Measurements from ENCODE around the gene PLCXD1. TPM values are rescaled to one million over a fixed set of nuclear protein-coding genes. Genes with fewer than 3 reads are reported as not detected.
"Not testable (repeated sequence)": the region's sequence is repeated elsewhere in the genome, so short reads cannot be mapped to it uniquely, and the experiment has no call there.

Gene PLCXD1
- total and polyA plus RNA-seq, 4 donors, result 13.4 to 41.5 (median 28.2) TPM

- Histone ChIP-seq H3K4me1 (ENCODE audit: control insufficient read depth in 5 of 5, insufficient read depth in 5 of 5, low read length in 5 of 5) (no peaks in the 10 kb centered on the region), H3K9ac (ENCODE audit: insufficient read depth in 1 of 2, low read length in 2 of 2) (no peak overlapping the region), H3K27me3 (ENCODE audit: control insufficient read depth in 3 of 3, insufficient read depth in 3 of 3, low read length in 2 of 3) (no peaks in the 10 kb centered on the region), H3K36me3 (ENCODE audit: control insufficient read depth in 4 of 4, insufficient read depth in 4 of 4, low read length in 4 of 4) (peaks cover 22 to 56% (median 34%) of the 10 kb centered on the region in 4 donors), H3K9me3 (ENCODE audit: control insufficient read depth in 4 of 4, insufficient read depth in 3 of 4, low read length in 3 of 4) (peaks cover 0 to 4% (median 0%) of the 10 kb centered on the region in 4 donors), H3K27ac (ENCODE audit: low read depth in 1 of 2, low read length in 1 of 2) (no peak overlapping the region), H3K4me3 (no peak overlapping the region)
- 92 to 100% methylated on average over 8 of the region's 8 CpGs for WGBS, 2 donors
- no peak for DNase-seq
- no peak for ATAC-seq (ENCODE audit: insufficient read depth, low FRiP score)
- TF ChIP-seq, protein P1, sequence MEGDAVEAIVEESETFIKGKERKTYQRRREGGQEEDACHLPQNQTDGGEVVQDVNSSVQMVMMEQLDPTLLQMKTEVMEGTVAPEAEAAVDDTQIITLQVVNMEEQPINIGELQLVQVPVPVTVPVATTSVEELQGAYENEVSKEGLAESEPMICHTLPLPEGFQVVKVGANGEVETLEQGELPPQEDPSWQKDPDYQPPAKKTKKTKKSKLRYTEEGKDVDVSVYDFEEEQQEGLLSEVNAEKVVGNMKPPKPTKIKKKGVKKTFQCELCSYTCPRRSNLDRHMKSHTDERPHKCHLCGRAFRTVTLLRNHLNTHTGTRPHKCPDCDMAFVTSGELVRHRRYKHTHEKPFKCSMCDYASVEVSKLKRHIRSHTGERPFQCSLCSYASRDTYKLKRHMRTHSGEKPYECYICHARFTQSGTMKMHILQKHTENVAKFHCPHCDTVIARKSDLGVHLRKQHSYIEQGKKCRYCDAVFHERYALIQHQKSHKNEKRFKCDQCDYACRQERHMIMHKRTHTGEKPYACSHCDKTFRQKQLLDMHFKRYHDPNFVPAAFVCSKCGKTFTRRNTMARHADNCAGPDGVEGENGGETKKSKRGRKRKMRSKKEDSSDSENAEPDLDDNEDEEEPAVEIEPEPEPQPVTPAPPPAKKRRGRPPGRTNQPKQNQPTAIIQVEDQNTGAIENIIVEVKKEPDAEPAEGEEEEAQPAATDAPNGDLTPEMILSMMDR (IDR thresholded peaks at IDR 0.05; ENCODE audit: control extremely low read depth, extremely low read depth), result no peak
These were observed 19.2 kb downstream of the PLCXD1 start for GRCh38 chrX:300334-300733.

DNA sequence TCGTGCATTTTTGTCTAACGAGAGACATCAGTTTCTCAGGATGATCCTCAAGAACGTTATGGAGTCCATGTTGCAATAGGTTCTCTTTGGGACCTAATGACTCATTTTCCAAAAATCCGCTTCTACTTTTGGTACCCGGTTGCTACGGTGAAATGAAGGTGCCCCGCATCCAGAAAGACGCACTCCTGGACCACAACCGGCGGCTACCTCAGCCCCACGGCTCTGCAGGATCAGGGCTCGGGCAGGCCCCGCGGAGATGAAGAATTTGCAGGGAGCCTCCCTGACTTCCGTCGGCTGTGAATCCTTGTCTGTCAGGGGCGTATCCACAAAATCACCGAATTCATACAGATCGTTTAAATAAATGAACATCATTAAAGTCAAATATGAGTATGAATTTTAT, 21.8 kb downstream of the PLCXD1 start:
- Histone ChIP-seq H3K9ac (ENCODE audit: insufficient read depth in 1 of 2, low read length in 2 of 2) (no peak overlapping the region), H3K27ac (ENCODE audit: low read depth in 1 of 2, low read length in 1 of 2) (no peak overlapping the region), H3K9me3 (ENCODE audit: control insufficient read depth in 4 of 4, insufficient read depth in 3 of 4, low read length in 3 of 4) (peaks cover 0 to 6% (median 2%) of the 10 kb centered on the region in 4 donors), H3K36me3 (ENCODE audit: control insufficient read depth in 4 of 4, insufficient read depth in 4 of 4, low read length in 4 of 4) (peaks cover 30 to 65% (median 40%) of the 10 kb centered on the region in 4 donors), H3K27me3 (ENCODE audit: control insufficient read depth in 3 of 3, insufficient read depth in 3 of 3, low read length in 2 of 3) (no peaks in the 10 kb centered on the region), H3K4me1 (ENCODE audit: control insufficient read depth in 5 of 5, insufficient read depth in 5 of 5, low read length in 5 of 5) (no peaks in the 10 kb centered on the region), H3K4me3 (no peak overlapping the region)
- DNase-seq (no peak), ATAC-seq (ENCODE audit: insufficient read depth, low FRiP score) (no peak)
- TF ChIP-seq, protein P1 (IDR thresholded peaks at IDR 0.05; ENCODE audit: control extremely low read depth, extremely low read depth), result no peak
- 94 to 95% methylated on average over 19 of the region's 19 CpGs for WGBS, 2 donors

GRCh38 chrX:305781-306613, 24.8 kb downstream of the PLCXD1 start:
- peaks cover 30 to 55% (median 39%) of the 10 kb centered on the region in 4 donors for H3K36me3 ChIP-seq (ENCODE audit: control insufficient read depth in 4 of 4, insufficient read depth in 4 of 4, low read length in 4 of 4)
- 93 to 97% methylated on average over 12 of the region's 12 CpGs for WGBS, 2 donors
- not testable (repeated sequence) for H3K27ac ChIP-seq (ENCODE audit: low read depth in 1 of 2, low read length in 1 of 2); H3K9me3 ChIP-seq (ENCODE audit: control insufficient read depth in 4 of 4, insufficient read depth in 3 of 4, low read length in 3 of 4); H3K27me3 ChIP-seq (ENCODE audit: control insufficient read depth in 3 of 3, insufficient read depth in 3 of 3, low read length in 2 of 3); H3K4me3 ChIP-seq; H3K4me1 ChIP-seq (ENCODE audit: control insufficient read depth in 5 of 5, insufficient read depth in 5 of 5, low read length in 5 of 5); DNase-seq; H3K9ac ChIP-seq (ENCODE audit: insufficient read depth in 1 of 2, low read length in 2 of 2); ATAC-seq (ENCODE audit: insufficient read depth, low FRiP score)

DNA sequence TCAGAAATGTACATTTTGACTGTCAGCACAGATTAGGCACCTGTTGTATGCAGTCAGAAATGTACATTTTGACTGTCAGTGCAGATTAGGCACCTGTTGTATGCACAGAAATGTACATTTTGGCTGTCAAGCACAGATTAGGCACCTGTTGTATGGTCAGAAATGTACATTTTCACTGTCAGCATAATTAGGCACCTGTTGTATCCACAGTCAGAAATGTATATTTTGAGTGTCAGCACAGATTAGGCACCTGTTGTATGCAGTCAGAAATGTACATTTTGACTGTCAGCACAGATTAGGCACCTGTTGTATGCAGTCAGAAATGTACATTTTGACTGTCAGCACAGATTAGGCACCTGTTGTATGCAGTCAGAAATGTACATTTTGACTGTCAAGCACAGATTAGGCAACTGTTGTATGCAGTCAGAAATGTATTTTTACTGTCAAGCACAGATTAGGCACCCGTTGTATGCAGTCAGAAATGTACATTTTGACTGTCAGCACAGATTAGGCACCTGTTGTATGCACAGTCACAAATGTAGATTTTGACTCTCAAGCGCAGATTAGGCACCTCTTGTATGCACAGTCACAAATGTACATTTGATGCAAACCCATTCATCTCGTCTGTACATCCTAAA, 25.6 kb downstream of the PLCXD1 start:
- not testable (repeated sequence) for H3K4me1 ChIP-seq (ENCODE audit: control insufficient read depth in 5 of 5, insufficient read depth in 5 of 5, low read length in 5 of 5); H3K27me3 ChIP-seq (ENCODE audit: control insufficient read depth in 3 of 3, insufficient read depth in 3 of 3, low read length in 2 of 3); ATAC-seq (ENCODE audit: insufficient read depth, low FRiP score); H3K9ac ChIP-seq (ENCODE audit: insufficient read depth in 1 of 2, low read length in 2 of 2); H3K9me3 ChIP-seq (ENCODE audit: control insufficient read depth in 4 of 4, insufficient read depth in 3 of 4, low read length in 3 of 4); DNase-seq; H3K27ac ChIP-seq (ENCODE audit: low read depth in 1 of 2, low read length in 1 of 2); H3K4me3 ChIP-seq
- peaks cover 32 to 56% (median 40%) of the 10 kb centered on the region in 4 donors for H3K36me3 ChIP-seq (ENCODE audit: control insufficient read depth in 4 of 4, insufficient read depth in 4 of 4, low read length in 4 of 4)
- 98 to 100% methylated on average over 3 of the region's 3 CpGs for WGBS, 2 donors
